Peyer's patch (tissue), 4 donors: ENCODE measurements around the gene IFFO2. TPM values are rescaled to one million over a fixed set of nuclear protein-coding genes. Genes with fewer than 3 reads are reported as not detected.

ENCODE experiments used
- DNase-seq, 3 donors: peaks; one replicate each; pipeline ENCODE4 v3.0.0-alpha.2; 2017 to 2019
- H3K27ac ChIP-seq, 4 donors: fragments of 200-600 bp; sonication (generic); one replicate each; pipeline ENCODE4 v1.5.1; 2016 to 2019
- H3K27me3 ChIP-seq, 2 donors: fragments of 200-600 bp; sonication (generic); one replicate each; pipeline ENCODE4 v1.5.1; 2019
- H3K36me3 ChIP-seq, 3 donors: fragments of 200-600 bp; sonication (generic); one replicate each; pipeline ENCODE4 v1.5.1; 2016 to 2019
- H3K4me1 ChIP-seq, 4 donors: fragments of 200-600 bp; sonication (generic); one replicate each; pipeline ENCODE4 v1.5.1; 2016 to 2019
- H3K4me3 ChIP-seq, 4 donors: fragments of 200-600 bp; sonication (generic); 1 replicate in 3 of 4; 2 replicates in 1 of 4; pipeline ENCODE4 v1.5.1; 2016 to 2019; ENCODE audit warnings: mild to moderate bottlenecking in 1 of 4
- H3K9me3 ChIP-seq, 4 donors: fragments of 200-600 bp; sonication (generic); one replicate each; pipeline ENCODE4 v1.5.1; 2016 to 2019; ENCODE audit warnings: mild to moderate bottlenecking in 1 of 4
- CTCF ChIP-seq, 6 experiments: fragments of 450-650 bp in 4 of 6; fragments of 200-600 bp in 2 of 6; sonication (generic) in 1 of 6; IDR thresholded peaks; one replicate each; pipeline ENCODE4 v1.5.1; 2017 to 2019; ENCODE audit warnings: antibody characterized with exemption in 6 of 6, mild to moderate bottlenecking in 3 of 6, moderate library complexity in 1 of 6
- POLR2A ChIP-seq, 2 donors: fragments of 450-650 bp; IDR thresholded peaks; one replicate each; pipeline ENCODE4 v1.5.1; 2017; ENCODE audit warnings: antibody characterized with exemption in 2 of 2, mild to moderate bottlenecking in 2 of 2, moderate library complexity in 2 of 2
- total RNA-seq, 4 donors: library from RNA; depleted of rRNA; stranded (reverse); fragments of >200 nt; gene quantifications; one replicate each; pipeline ENCODE4 v1.1.0, GENCODE V29; 2016

Gene IFFO2
- total RNA-seq, 4 donors from 2014 or later, result 1.9 to 14.9 (median 3.8) TPM

DNA sequence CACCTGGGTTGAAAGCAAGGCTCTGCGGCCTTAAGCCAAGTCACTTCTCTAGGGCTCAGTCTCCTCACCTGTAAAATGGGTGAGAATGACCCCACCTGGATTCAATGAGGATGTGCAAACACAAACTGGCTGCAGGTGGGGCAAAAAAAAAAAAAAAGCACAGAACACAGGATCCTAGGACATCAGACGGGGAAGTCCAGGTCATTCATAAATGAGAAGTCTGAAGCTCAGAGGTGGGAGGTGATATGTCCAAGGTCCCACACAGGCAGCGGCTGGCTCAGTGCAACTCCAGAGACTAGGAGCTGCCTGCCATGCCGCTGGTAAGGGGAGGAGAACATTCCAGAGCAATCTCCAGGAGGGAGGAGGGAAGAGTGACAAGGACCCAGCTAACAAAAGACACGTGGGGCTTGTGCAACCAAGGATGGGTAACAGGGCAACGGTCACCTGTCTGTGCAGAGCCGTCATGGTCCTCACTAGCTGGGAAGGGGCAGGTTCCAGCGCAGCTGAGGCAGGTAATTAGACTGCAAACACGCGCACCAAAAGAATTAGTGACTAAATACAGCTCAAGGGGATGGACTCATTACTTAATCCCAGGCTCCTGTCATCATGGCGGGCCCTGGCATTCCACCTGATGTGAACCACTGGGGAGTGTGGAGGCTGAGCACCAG is 19.5 kb downstream of the IFFO2 start:
- Histone ChIP-seq H3K27ac (no peak overlapping the region), H3K4me3 (no peak overlapping the region), H3K27me3 (no peaks in the 10 kb centered on the region), H3K4me1 (peaks cover 0 to 18% (median 2%) of the 10 kb centered on the region in 4 donors), H3K36me3 (no peaks in the 10 kb centered on the region), H3K9me3 (no peaks in the 10 kb centered on the region)
- DNase-seq, result no peak
- no peak for TF ChIP-seq CTCF (IDR thresholded peaks at IDR 0.05)
- no peak for TF ChIP-seq POLR2A (IDR thresholded peaks at IDR 0.05)

DNA sequence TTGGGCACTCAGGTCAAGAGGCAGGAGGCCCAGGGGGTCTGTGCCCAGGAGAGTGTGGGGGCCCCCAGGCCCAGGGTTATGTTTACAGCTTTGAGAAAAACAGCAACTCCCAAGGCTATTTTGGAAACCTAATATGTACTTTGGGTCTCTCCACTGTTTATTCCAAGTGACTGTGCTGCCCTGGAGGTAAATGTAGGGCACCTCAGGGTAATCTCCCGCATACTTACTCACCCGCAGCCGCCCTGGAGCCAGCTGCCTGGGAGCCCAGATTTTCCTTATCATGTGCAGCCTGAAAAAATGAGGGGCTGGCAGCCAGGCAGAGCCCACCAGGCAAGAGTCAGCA is 20.0 kb downstream of the IFFO2 start:
- TF ChIP-seq CTCF (IDR thresholded peaks at IDR 0.05), result no peak
- Histone ChIP-seq H3K36me3 (no peaks in the 10 kb centered on the region), H3K27me3 (no peaks in the 10 kb centered on the region), H3K9me3 (no peaks in the 10 kb centered on the region), H3K4me1 (peaks cover 0 to 18% (median 4%) of the 10 kb centered on the region in 4 donors), H3K4me3 (no peak overlapping the region), H3K27ac (no peak overlapping the region)
- DNase-seq, result no peak

- Histone ChIP-seq H3K36me3 (no peaks in the 10 kb centered on the region), H3K27me3 (no peaks in the 10 kb centered on the region), H3K9me3 (no peaks in the 10 kb centered on the region), H3K27ac (no peak overlapping the region), H3K4me3 (no peak overlapping the region), H3K4me1 (peaks cover 0 to 10% (median 5%) of the 10 kb centered on the region in 4 donors)
- TF ChIP-seq POLR2A (IDR thresholded peaks at IDR 0.05), result no peak
- no peak for TF ChIP-seq CTCF (IDR thresholded peaks at IDR 0.05)
- no peak for DNase-seq
These were observed 22.1 kb downstream of the IFFO2 start for GRCh38 chr1:18934205-18935000.

- Histone ChIP-seq H3K27ac (peak overlapping the region in 1 of 4 donors; percentile 8), H3K27me3 (no peaks in the 10 kb centered on the region), H3K4me1 (peaks cover 0 to 17% (median 10%) of the 10 kb centered on the region in 4 donors), H3K9me3 (no peaks in the 10 kb centered on the region), H3K36me3 (no peaks in the 10 kb centered on the region), H3K4me3 (no peak overlapping the region)
- DNase-seq, result no peak
- no peak for TF ChIP-seq CTCF (IDR thresholded peaks at IDR 0.05)
- no peak for TF ChIP-seq POLR2A (IDR thresholded peaks at IDR 0.05)
These were observed 23.6 kb downstream of the IFFO2 start for GRCh38 chr1:18932879-18933278.

- peaks cover 0 to 20% (median 15%) of the 10 kb centered on the region in 4 donors for H3K4me1 ChIP-seq
- peak overlapping the region in 1 of 4 donors; percentile 8 for H3K27ac ChIP-seq
- no peaks in the 10 kb centered on the region for H3K27me3 ChIP-seq
- no peak for DNase-seq
- H3K4me3 ChIP-seq, result no peak overlapping the region
- TF ChIP-seq POLR2A (IDR thresholded peaks at IDR 0.05) (no peak), CTCF (IDR thresholded peaks at IDR 0.05) (no peak)
- H3K9me3 ChIP-seq, result no peaks in the 10 kb centered on the region
- no peaks in the 10 kb centered on the region for H3K36me3 ChIP-seq
These were observed 24.1 kb downstream of the IFFO2 start for GRCh38 chr1:18932387-18932786.
